Stimulated activated CD4-positive, alpha-beta T cell treated with anti-CD3 and anti-CD28 coated beads, Interleukin-15, amount 100 ng/mL, for 48 hours (primary cell): Measurements from ENCODE around the gene HOTAIR.

Source experiments
- DNase-seq, 2 donors: peaks; one replicate each; pipeline ENCODE4 v3.0.0-alpha.2; 2020; ENCODE audit warnings: low read depth in 2 of 2

The HOTAIR gene

DNA sequence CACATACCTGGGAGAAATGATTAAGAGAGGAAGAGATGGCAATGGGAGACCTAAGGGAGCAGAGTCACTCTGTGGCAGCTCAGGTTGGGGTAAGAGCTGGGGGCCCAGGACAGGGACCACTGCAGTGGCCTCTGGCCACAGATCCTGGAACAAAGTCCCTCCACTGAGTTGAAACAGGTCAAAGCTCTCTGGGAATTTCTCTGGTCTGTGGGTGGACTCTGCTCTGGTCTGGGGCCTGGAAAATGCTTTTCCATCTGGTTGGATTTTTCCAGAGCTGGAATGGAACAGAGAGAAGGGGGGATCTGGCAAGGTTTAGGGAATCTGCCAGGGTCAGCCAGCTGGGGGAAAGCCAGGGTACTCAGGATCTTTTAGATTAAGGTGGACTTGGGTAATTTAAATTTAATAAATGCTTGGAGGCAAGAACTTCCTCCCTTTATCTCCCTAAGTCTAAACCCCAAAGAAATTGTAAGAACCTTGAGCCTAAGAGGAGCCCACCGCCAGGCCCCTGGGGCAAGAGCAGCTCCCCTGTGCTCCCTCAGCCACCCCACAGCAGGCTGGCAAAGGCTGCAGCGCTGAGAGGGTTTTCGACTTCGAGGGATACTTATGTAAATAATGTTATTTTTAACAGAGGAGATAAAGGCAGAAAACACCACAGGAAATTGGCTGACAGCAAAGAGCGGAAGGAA is 13.9 kb upstream of the HOTAIR start:
- DNase-seq: no peak

DNA sequence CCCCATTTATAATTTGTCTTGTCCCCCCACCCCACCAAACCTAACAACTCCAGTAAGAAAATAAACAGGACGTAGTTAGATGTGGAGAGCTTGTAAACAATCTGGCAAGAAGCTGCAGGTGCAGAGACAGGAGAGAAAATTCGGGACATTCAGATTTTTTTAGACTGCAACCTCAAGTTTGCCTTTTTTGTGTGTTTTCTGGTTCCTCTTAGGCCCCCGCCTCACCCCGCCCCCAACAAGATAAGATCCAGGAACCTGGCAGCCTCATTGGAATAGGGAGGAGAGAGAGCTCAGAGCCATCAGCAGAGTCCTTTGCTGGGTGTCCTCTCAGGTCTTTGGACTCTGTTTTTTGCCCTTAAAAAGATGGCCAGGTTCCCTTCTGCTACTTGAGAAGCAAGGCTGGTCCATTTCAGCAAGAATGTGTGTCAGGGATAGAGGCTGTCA is 13.1 kb upstream of the HOTAIR start:
- no peak for DNase-seq

GRCh38 chr12:53986686-53987483 is 12.1 kb upstream of the HOTAIR start:
- no peak for DNase-seq

DNA sequence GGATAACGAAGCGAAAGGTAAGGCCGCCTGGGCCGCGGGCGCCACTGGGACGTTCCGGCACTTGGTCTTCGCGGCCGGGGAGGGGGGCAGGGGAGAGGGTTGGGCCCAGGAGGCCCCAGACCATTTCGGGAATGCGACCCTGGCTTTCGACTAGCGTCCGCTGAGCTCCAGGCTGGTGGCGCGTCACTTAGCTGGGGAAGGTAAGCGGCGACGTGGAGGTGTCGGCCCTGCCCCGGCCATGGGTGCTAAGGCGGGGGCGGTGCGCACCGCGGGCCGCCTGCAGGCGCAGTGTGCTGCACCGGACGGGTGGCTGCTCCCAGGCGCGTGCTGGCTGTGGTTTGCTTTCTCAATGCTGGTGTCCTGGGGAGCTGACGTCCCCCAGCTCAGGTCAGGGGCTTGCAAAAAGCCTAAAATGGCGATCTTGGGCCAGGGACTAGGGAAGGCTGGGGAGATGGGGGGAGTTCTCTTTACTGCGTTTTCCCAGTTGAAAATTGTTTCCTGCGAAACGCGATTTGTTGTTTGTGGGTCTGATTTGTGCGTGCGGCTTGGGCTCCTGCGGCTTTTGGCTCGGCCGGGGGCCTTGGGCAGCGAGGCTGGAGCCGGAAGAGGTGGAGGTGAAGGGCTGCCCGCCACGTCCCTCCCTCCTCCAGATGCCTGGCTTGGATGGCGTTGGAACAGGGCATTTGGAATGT is 11.4 kb upstream of the HOTAIR start:
- DNase-seq: no peak

GRCh38 chr12:53985692-53985993 is 10.9 kb upstream of the HOTAIR start:
- DNase-seq: no peak

DNA sequence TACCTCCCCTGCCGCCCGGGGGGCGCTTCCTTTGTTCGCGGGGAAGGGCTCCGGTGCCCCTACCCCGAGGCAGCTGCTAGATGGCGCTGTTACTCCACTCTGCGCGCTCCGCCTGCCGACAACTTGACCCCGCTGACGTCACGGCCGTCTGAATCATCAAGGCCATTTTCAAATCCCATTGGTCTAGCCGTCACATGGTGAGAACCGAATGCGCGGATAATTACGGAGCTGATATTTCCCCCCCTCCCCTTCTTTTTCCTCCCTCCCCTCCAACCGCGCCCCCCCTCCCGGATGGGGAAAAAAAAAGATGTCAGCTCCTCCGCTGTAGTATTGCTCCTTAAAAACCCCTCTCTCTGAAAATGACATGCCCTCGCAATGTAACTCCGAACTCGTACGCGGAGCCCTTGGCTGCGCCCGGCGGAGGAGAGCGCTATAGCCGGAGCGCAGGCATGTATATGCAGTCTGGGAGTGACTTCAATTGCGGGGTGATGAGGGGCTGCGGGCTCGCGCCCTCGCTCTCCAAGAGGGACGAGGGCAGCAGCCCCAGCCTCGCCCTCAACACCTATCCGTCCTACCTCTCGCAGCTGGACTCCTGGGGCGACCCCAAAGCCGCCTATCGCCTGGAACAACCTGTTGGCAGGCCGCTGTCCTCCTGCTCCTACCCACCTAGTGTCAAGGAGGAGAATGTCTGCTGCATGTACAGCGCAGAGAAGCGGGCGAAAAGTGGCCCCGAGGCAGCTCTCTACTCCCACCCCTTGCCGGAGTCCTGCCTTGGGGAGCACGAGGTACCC is 10.3 kb upstream of the HOTAIR start, which contains the start of gene HOXC10:
Gene HOXC10, plus strand, starts transcription at position 246 of the 791 bp plus-strand sequence. Its CDS starts 114 bp downstream, at position 360.
- peak; percentile 83 to 85 for DNase-seq

DNA sequence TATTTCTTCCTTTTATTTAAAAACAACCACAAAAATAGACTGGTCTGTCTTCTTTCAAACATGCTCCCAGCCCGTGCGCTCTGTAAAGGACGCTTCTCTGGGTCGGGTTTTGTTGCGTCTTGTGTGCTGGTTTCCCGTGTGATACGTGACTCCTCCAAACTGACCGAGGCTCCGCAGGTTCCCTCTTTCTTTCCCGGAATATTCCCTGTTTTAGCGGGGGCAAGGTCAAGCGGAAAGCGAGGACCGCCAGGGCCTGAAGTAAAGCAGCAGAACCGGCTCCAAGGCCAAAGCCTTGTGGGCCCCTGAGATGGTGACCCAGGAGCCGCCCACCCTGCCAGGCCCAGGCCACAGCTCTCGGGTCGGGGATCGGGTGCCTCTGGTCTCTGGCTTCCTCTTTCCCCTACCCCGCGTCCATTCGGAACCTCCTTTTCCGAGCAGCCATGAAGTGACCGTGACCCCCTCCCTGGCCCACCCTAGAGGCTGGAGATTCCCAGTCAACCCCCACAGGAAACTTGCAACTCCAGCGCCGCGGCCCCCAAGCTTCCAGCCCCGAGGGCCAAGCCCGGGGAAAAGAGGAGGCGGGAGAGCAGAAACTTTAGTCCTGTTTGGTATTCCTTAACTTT is 9.3 kb upstream of the HOTAIR start:
- no peak for DNase-seq

DNA sequence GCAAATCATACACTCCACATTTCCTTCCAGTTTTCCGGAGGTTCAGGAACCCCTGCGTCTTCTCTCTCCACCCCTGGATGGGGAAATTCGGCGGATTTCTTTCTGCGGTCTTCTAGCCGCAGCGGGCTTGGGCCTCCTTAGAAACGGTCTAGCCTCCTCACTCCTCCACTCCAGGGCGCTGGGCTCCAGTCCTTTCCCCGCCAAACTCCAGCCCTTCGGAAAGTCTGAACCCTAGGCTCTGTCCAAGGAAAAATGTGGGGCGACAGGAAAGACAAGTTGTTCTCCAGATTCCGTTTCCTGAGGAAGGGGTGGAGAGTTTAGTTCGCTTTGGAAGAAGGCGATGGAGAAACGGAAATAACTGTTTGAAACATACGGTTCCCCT is 8.8 kb upstream of the HOTAIR start:
- DNase-seq: no peak

DNA sequence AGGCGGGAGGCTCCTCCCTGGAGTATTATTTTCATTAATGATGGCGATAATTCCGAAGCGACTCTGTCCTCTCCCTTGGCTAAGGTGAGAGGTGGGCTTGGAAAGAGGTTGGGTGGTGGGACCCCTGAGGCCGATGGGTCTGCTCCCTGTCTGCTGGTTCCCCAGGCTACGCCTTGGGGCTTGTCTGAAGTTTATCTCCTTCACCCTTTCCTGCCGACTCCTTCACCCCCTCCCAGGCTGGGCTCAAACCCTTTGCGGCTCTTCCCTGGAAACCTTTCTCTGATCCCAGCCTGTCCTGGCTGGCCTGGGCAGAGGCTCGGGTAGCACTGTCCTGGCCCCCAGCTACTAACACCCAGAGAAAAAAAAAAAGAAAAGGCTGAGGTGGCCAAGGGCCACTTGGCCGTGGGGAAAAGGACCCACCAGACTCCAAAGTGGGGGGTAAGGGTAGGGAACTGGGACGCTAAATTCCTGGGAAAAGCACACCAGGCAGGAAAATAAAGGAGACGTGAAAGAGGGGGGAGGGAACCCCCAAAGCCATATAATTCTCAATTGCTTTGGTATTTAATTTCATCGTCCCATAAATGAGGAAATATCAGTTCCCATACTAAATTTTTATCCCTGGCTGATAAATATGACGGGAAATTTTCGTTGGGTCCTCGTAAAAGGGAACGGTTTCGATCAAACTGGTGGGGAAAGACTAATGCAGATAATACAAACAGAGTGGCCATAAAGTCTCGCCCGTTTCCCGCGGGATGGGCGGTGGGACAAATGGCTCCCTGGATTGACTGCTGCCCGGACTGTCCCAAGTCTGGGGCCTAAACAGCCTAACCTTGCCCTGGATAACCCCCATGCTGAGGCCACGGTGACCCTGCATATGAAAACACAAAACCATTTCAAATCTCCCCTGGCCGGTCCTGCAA is 8.2 kb upstream of the HOTAIR start:
- no peak for DNase-seq

GRCh38 chr12:53981634-53982565 is 7.1 kb upstream of the HOTAIR start:
- no peak for DNase-seq

GRCh38 chr12:53980802-53981496 is 6.2 kb upstream of the HOTAIR start:
- no peak for DNase-seq

DNA sequence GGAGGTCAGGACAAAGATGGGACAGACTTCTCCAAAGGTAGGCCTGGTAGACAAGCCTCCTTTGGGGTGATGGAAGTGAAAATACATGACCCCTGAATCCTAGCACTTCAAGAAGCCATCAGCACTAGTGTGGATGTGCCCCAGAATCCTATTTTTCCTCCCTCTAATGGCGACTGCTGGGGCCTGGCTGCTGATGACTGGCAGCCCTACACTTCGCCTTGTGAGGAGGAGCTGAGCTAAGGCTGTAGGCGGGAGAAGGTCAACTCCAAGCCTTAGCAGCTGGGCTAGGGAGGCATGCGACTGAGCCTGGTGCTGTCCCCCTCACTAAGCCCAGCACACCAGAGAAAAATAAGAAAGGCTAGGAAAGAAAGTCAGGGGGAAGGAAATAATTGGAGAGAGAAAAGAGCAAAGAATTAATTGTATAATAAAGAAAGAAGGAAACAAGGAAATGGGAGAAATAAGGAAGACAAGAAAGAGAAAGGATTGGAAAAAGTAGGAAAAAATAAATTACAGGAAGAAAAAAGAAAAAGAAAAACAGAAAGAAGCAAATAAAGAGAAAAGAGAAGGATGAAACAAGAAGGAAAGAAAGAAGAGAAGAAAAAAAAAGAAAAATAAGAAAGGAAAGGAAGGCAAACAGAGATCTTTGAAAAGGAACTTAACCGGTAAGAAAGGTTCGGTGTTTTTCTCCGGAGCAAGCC is 5.5 kb upstream of the HOTAIR start:
- no peak for DNase-seq

DNA sequence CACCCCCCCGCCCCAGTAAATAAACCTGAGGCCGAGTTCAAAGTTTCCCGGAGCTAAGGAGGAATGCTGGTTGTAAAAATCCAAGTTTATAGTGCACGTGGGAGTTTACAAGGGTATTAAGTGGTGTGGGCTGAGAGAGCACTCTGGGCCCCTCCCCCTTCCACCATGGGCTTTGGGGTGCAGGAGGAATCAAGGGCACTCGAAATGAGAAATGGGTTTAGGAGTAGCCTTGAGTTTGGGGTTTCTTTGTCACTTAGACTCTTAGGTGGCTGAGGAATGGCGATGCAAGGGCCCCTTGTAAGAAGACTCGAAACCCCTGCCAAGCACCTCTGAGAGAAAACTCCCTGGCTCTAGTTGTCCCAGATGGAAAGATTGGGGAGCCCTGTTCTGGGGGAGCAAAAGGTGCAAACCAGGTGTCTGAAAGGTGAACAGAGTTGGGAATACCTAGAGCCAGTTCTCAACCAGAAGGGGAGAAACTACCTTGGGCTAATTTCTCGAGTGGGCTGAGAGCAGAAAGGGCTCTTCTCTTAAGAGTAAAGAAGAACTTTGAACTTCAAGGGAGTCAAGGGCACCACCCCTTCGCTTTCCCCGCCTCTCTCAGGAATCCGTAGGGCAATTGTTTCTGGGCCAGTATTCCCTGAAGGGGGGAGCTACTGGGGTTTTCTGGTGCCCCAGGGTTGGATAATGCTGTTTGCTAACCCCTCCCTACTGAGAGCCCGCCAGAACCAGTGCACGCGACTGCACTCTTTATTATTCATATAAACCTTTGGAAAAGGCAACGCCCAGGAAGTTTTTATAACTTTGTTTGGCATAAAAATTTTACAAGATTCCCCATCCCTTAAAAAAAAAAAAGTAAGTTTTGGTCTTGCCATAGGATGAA is 4.0 kb upstream of the HOTAIR start:
- no peak for DNase-seq

DNA sequence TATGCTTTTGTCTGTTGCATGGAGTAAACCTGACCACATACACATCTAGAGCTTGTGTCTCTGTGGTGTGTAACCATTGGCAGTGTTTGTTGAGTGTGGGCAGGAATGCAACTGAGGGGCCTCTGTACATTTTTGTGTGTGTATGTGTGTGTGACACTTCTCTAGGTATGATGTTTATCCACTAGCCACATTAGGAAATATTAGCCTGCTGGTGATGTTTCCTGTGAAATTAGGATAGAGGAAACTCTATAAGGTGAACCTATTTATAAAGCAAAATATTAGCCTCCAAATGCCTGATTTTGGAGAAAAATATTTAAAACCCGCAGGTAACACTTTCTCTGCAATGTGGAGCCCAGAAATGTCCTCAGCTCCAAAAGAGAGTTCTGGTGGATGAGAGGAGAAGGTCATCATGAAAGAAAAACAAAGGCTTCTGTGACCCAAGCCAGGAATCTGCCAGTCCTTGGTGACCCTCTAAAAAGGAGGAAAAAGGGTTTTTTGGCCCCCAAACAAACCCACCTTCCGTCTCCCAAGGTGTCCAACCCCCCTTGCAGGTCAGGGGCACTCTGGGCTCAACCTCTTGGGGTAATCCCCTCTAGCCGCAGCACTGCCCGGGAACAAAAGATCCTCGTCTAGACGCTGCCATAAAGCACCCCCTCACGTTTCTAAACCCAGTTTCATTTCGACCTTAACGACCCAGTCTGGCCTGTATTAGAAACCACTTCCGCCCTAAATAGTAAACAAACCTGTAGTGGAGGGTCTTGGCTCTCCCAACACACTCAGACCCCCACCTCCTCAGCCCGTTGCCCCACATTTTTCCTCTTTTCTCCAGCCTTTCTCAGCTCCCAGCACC is 3.1 kb upstream of the HOTAIR start:
- DNase-seq: no peak

DNA sequence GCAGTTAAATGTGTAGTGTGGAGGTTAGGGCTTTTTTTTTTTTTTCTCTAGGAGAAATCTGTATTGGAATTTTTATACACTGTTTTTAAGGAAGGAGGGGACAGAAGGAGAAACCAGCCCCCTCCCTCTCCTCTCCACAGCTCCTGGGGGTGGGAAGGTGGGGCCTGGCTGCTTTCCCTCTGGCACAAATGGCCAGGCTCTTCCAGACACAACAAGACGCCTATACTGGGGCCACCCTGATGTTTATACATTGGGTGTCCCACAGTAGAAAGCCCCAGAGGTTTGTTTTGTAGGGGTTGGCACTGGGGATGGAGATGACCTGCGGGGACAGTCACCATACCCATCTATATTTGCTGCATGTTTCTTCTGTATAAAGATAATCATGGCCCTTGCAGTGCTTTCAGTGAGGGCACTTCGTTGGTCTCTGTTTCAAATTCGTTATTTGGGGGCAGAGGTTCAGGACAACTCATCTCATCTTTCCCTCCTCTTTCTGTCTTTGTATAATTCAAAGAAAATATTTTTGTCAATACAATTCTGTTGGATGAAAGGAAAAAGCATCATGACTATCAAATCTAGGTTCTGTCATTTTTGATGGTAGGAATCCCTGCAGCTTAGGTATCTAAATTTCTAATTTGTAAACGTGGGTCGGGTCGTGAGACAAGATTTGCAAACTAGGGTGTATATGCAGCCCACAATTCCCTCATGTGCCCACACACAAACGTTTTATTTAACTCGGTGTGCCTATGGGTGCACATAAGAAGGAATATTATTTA is 2.3 kb upstream of the HOTAIR start:
- DNase-seq: no peak
